ENCODE results near the gene BCL11A. TPM values are rescaled to one million over a fixed set of nuclear protein-coding genes. Genes with fewer than 3 reads are reported as not detected.

Gene BCL11A
- total RNA-seq, 6 experiments from 2014 or later: 0.06 to 0.80 (median 0.37) TPM

DNA sequence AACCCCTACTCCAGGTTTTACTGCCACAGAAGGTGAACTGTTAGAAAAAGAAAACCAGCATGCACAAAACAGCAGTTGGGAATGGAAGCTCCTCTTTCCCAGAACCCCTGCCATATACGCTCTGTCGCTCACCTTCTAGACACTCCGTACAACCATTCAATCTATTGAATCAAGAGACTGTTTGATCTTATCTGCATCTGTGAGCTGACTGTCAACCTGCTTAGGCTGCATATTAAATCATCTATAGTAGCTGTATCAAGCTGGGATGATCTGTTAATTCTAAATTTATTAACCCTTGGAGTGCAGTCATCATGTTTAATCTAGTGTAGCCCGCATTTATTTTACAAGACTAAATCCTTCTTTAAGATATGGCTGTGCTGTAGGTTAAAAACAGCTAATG is 13.6 kb upstream of the BCL11A start:
- ATAC-seq: no peak
- no peak for DNase-seq
- H3K9me3 ChIP-seq: no peaks in the 10 kb centered on the region
- WGBS (ENCODE audit: insufficient coverage, low coverage, low lambda C conversion rate, missing lambda C conversion rate): 85% methylated on average over 4 of the region's 4 CpGs
- no peak overlapping the region for H3K4me3 ChIP-seq
- TF ChIP-seq, protein P1, sequence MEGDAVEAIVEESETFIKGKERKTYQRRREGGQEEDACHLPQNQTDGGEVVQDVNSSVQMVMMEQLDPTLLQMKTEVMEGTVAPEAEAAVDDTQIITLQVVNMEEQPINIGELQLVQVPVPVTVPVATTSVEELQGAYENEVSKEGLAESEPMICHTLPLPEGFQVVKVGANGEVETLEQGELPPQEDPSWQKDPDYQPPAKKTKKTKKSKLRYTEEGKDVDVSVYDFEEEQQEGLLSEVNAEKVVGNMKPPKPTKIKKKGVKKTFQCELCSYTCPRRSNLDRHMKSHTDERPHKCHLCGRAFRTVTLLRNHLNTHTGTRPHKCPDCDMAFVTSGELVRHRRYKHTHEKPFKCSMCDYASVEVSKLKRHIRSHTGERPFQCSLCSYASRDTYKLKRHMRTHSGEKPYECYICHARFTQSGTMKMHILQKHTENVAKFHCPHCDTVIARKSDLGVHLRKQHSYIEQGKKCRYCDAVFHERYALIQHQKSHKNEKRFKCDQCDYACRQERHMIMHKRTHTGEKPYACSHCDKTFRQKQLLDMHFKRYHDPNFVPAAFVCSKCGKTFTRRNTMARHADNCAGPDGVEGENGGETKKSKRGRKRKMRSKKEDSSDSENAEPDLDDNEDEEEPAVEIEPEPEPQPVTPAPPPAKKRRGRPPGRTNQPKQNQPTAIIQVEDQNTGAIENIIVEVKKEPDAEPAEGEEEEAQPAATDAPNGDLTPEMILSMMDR (IDR thresholded peaks at IDR 0.05): no peak
- no peak for TF ChIP-seq POLR2A (IDR thresholded peaks at IDR 0.05)
- peaks cover 5 to 18% of the 10 kb centered on the region in 2 donors for H3K27me3 ChIP-seq
- no peaks in the 10 kb centered on the region for H3K4me1 ChIP-seq
- no peak overlapping the region for H3K27ac ChIP-seq
- no peaks in the 10 kb centered on the region for H3K36me3 ChIP-seq
- intact Hi-C loops (cut with DNase I): no loop called here

DNA sequence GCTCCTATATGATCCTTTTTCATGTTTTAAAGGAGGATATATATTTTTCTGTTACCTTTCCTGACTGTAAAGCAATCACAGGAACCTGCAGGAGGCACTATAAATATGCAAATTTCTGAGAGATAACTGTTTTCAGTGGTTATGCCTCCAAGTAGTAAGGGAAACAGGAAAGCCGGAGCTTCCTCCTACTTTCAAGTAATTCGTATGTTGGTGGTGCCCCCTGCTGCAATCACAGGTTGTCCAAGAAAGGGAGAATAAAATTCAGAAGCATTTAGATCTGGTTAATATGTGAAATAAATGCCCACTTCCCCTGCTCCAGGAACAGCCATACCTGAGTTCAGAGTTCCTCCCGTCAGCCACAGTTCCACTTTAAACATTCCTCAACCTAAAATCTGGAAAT is 12.0 kb upstream of the BCL11A start:
- no peak overlapping the region for H3K4me3 ChIP-seq
- no peak overlapping the region for H3K27ac ChIP-seq
- H3K27me3 ChIP-seq: peaks cover 4 to 13% of the 10 kb centered on the region in 2 donors
- intact Hi-C loops (cut with DNase I): no loop called here
- DNase-seq (no peak), ATAC-seq (peak in 2 of 4 donors; percentile 37 to 43)
- no peaks in the 10 kb centered on the region for H3K9me3 ChIP-seq
- TF ChIP-seq, protein P1 (IDR thresholded peaks at IDR 0.05): peak in 1 of 4 donors; percentile 9
- TF ChIP-seq POLR2A (IDR thresholded peaks at IDR 0.05): no peak
- H3K4me1 ChIP-seq: no peaks in the 10 kb centered on the region
- H3K36me3 ChIP-seq: no peaks in the 10 kb centered on the region
- 3% methylated on average over 3 of the region's 3 CpGs for WGBS (ENCODE audit: insufficient coverage, low coverage, low lambda C conversion rate, missing lambda C conversion rate)

- no peak overlapping the region for H3K27ac ChIP-seq
- peaks cover 0 to 14% of the 10 kb centered on the region in 2 donors for H3K27me3 ChIP-seq
- 25% methylated on average over 5 of the region's 5 CpGs for WGBS (ENCODE audit: insufficient coverage, low coverage, low lambda C conversion rate, missing lambda C conversion rate)
- H3K4me3 ChIP-seq: no peak overlapping the region
- no peak for TF ChIP-seq POLR2A (IDR thresholded peaks at IDR 0.05)
- TF ChIP-seq, protein P1 (IDR thresholded peaks at IDR 0.05): peak; percentile 49 to 59 (median 52)
- H3K4me1 ChIP-seq: peaks cover 0 to 13% (median 0%) of the 10 kb centered on the region in 4 donors
- ATAC-seq (peak; percentile 79 to 84 (median 82)), DNase-seq (no peak)
- no peaks in the 10 kb centered on the region for H3K9me3 ChIP-seq
- no peaks in the 10 kb centered on the region for H3K36me3 ChIP-seq
- intact Hi-C loops (cut with DNase I): no loop called here
Observed at GRCh38 chr2:60560734-60561644, 7.5 kb upstream of the BCL11A start.

- Histone ChIP-seq H3K4me1 (peaks cover 0 to 21% (median 0%) of the 10 kb centered on the region in 4 donors), H3K27ac (no peak overlapping the region), H3K27me3 (peaks cover 0 to 7% of the 10 kb centered on the region in 2 donors), H3K4me3 (no peak overlapping the region), H3K36me3 (no peaks in the 10 kb centered on the region), H3K9me3 (no peaks in the 10 kb centered on the region)
- ATAC-seq: no peak
- intact Hi-C loops (cut with DNase I): loop anchor here in 1 of 2 donors (10.0 kb wide), 1 partner anchor 1265 kb away; no protein-coding TSS in a partner anchor
- TF ChIP-seq, protein P1 (IDR thresholded peaks at IDR 0.05): no peak
- no peak for TF ChIP-seq POLR2A (IDR thresholded peaks at IDR 0.05)
- 31% methylated on average over 1 of the region's 1 CpG for WGBS (ENCODE audit: insufficient coverage, low coverage, low lambda C conversion rate, missing lambda C conversion rate)
- no peak for DNase-seq
Observed at GRCh38 chr2:60559880-60560279, 6.4 kb upstream of the BCL11A start.
